GM06990 (cell line): ENCODE results near the gene ITPR1.

ENCODE experiments used
- DNase-seq: peaks from one replicate; pipeline ENCODE4 v3.0.0-alpha.2; 2011; ENCODE audit not compliant: insufficient read length; ENCODE audit errors: extremely low read depth
- H3K27me3 ChIP-seq: replicated peaks from 2 replicates; pipeline ENCODE4 v1.6.0; 2011; ENCODE audit warnings: low read length; ENCODE audit not compliant: control insufficient read depth, insufficient read depth
- H3K36me3 ChIP-seq: 2 replicates; pipeline ENCODE4 v1.5.1; 2011; ENCODE audit warnings: low read length; ENCODE audit not compliant: control insufficient read depth, insufficient read depth
- H3K4me3 ChIP-seq: replicated peaks from 2 replicates; pipeline ENCODE4 v1.5.1; 2011; ENCODE audit warnings: low read depth, mild to moderate bottlenecking, control low read depth, low read length
- TF ChIP-seq, protein P1 (sequence below): IDR thresholded peaks from 2 replicates; pipeline ENCODE4 v1.5.1; 2011; ENCODE audit warnings: low read length, control low read depth, mild to moderate bottlenecking, inconsistent platforms; ENCODE audit not compliant: insufficient read depth, poor library complexity, severe bottlenecking

ITPR1 gene

DNA sequence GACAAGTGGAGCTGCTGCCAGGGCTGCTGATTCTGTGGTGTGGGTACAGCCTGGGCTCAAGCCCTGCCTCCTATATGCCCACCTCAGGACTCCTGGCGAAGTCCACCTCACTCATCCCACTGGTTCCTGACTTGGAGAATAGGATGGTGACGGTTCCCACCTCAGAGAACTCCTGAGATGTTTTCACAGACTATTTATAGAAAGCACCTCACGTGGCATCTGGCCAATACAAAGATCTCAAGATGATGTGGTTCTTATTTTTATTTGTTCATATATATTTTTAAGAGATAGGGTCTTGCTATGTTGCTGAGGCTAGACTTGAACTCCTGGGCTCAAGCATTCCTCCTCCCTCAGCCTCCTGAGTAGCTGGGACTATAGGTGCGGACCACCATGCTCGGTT lies 249.2 kb downstream of the ITPR1 start:
- DNase-seq, result no peak
- TF ChIP-seq, protein P1, sequence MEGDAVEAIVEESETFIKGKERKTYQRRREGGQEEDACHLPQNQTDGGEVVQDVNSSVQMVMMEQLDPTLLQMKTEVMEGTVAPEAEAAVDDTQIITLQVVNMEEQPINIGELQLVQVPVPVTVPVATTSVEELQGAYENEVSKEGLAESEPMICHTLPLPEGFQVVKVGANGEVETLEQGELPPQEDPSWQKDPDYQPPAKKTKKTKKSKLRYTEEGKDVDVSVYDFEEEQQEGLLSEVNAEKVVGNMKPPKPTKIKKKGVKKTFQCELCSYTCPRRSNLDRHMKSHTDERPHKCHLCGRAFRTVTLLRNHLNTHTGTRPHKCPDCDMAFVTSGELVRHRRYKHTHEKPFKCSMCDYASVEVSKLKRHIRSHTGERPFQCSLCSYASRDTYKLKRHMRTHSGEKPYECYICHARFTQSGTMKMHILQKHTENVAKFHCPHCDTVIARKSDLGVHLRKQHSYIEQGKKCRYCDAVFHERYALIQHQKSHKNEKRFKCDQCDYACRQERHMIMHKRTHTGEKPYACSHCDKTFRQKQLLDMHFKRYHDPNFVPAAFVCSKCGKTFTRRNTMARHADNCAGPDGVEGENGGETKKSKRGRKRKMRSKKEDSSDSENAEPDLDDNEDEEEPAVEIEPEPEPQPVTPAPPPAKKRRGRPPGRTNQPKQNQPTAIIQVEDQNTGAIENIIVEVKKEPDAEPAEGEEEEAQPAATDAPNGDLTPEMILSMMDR, result no peak
- H3K4me3 ChIP-seq, result no peak overlapping the region
- H3K36me3 ChIP-seq, result no peaks in the 10 kb centered on the region
- no peaks in the 10 kb centered on the region for H3K27me3 ChIP-seq

DNA sequence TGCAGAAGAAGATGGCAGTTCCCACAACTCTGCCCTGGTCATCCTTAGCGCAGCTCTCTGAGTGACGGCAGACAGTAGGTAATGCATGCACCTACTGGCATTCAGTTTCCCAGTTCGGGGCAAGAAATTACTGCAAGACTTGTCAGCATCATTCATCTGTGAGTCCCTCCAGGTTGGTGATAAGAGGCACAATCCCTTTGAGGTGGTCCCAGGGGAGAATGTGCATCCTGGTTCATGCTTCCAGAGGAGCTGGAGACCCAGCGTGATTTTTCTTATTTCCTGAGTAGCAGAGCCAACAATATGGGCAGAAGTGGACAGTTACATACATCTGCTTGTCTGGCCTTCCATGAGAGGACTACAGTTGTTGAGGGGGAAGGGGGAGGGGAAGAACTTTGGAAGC lies 250.2 kb downstream of the ITPR1 start:
- TF ChIP-seq, protein P1, result no peak
- DNase-seq, result no peak
- Histone ChIP-seq H3K27me3 (no peaks in the 10 kb centered on the region), H3K36me3 (no peaks in the 10 kb centered on the region), H3K4me3 (no peak overlapping the region)

DNA sequence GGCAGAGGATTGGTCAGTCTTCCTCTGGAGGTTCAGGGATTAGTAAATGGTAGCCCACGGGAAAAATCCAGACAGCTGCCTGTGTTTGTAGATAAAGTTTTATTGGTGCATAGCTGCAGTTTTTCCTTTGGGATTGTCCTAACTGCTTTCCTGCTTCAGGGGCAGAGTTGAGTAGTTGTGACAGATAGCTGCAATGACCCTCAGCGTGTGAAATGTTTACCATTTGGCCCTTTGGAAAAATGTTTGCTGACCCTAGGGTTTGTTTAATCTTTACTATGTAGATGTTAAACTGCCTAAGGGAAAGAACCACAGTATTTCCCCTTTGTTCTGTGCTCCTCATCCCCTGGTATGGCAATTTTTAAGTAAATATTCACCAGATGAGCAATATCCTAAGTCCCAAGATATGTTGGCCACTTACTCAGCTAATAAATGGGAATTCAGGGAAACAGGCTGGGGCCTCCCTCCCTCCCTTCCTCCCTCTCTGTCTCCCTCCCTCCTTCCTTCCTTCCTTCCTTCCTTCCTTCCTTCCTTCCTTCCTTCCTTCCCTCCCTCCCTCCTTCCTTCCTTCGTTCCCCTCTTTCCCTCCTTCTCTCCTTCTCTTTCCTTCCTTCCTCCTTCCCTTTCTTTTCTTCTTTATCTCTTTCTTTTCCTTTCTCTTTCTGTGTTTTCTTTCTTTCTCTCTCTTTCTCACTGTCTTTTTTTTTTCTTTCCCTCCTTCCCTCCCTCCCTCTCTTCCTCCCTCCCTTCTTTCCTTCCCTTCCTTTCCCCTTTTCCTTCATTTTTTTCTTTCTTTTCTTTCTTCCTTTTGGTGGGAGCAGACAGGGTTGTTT lies 251.5 kb downstream of the ITPR1 start:
- Histone ChIP-seq H3K27me3 (no peaks in the 10 kb centered on the region), H3K36me3 (no peaks in the 10 kb centered on the region), H3K4me3 (no peak overlapping the region)
- TF ChIP-seq, protein P1, result no peak
- DNase-seq, result no peak

DNA sequence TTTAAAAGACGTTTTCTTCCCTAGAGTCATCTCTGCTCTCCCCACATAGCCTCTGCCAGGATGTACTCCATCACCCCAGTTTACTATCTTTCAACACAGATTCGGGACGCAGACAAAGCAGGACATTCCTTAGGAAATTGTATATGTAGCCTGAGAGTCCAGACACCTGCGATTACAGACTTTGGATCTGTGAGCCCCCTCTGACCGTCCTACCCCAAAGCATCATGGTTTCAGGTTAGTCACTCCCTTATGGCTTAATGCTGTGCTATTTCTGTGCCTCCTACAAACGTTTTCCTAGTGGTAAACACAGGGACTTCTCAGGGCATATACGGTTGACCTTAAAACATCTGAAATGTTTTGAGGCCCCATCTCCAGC lies 252.1 kb downstream of the ITPR1 start:
- no peak overlapping the region for H3K4me3 ChIP-seq
- no peaks in the 10 kb centered on the region for H3K27me3 ChIP-seq
- no peak for DNase-seq
- no peaks in the 10 kb centered on the region for H3K36me3 ChIP-seq
- TF ChIP-seq, protein P1, result no peak

DNA sequence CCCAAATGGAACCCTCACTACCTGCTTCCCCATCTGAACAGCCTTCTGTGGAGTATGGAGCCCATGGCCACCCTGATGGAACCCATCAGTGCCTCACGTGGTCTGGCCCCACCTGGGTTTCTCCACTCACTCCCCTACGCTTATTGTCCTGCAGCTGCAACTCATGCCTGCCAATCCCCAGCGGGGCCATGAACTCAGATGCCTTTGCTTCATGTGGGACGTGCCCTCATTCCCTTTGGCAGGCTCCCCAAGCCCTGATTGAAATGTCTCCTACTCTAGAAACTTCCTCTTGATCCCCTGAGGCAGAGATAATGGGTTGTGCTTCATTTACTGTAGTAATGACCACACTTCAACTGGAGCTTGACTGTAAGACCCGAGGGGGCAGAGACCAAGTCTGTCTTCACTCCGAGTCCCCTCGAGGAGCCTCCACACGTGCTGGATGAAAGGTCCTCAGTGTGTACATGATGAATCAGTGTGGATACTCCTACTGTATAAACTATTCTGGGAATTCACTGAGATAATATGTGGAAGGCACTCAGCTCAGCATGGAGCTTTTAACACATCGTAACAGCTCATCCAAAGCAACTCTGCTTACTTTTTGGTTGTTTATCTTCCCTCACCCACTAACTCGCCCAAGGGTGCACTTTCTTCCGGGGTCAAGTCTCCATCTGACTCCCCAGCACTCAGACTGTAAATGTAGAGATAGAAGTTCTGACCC lies 253.3 kb downstream of the ITPR1 start:
- H3K36me3 ChIP-seq, result no peaks in the 10 kb centered on the region
- TF ChIP-seq, protein P1, result no peak
- H3K4me3 ChIP-seq, result no peak overlapping the region
- no peak for DNase-seq
- no peaks in the 10 kb centered on the region for H3K27me3 ChIP-seq
